Measurements from ENCODE around the gene UBE2D2.

DNA sequence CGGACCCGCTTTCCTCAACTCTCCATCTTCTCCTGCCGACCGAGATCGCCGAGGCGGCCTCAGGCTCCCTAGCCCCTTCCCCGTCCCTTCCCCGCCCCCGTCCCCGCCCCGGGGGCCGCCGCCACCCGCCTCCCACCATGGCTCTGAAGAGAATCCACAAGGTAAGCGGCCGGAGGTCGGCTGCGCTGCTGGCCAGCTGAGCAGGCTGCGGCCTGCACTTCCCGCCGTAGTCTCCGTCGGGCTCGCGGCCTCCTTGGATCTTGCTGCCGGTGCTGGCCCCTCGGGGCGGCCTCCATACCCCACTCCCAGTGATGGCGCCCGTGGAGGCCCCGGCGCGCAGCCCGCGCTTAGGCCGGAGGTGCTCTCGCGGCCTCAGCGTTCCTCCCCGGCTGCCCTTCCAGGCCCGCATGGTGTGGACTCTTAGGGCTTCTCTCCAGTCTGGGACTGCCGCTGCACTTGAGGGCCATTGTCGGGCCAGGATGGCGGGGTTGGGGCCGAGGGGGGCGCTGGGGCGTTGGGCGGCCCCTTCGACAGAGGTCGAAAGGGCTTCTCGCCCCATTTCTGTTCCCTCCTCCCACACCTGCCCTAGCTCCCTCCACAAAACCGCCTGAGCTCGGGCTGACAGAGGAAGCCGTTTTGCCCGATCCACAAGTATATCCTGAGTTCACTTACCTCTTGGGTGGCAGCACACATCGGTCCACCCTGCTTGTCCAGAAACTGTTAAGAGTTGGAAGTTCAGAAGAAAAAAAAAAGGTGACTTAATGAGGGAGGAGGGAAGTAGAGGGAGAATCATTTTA is 714 bp downstream of the UBE2D2 start:
- no peak for TF ChIP-seq TAF1 (IDR thresholded peaks at IDR 0.05; ENCODE audit: borderline replicate concordance, low read depth, low read length)
- TF ChIP-seq POLR2AphosphoS5 (IDR thresholded peaks at IDR 0.05; ENCODE audit: low read depth, low read length), result no peak

Data from GM12892 (cell line).